Neural progenitor cell (in vitro differentiated cells): ENCODE measurements around the gene CFAP92.

Source experiments
- EZH2 ChIP-seq: fragments of 200-600 bp; sonication (generic); IDR thresholded peaks from 2 replicates; pipeline ENCODE4 v1.6.1; 2017; ENCODE audit warnings: antibody characterized with exemption, mild to moderate bottlenecking, moderate library complexity
- EZH2phosphoT487 ChIP-seq: fragments of 200-600 bp; sonication (generic); IDR thresholded peaks from 2 replicates; pipeline ENCODE4 v1.6.1; 2017; ENCODE audit warnings: antibody characterized with exemption
- TF ChIP-seq, protein P1 (sequence below): fragments of 200-600 bp; sonication (generic); IDR thresholded peaks from 2 replicates; pipeline ENCODE4 v1.5.1; 2017; ENCODE audit warnings: antibody characterized with exemption, mild to moderate bottlenecking

DNA sequence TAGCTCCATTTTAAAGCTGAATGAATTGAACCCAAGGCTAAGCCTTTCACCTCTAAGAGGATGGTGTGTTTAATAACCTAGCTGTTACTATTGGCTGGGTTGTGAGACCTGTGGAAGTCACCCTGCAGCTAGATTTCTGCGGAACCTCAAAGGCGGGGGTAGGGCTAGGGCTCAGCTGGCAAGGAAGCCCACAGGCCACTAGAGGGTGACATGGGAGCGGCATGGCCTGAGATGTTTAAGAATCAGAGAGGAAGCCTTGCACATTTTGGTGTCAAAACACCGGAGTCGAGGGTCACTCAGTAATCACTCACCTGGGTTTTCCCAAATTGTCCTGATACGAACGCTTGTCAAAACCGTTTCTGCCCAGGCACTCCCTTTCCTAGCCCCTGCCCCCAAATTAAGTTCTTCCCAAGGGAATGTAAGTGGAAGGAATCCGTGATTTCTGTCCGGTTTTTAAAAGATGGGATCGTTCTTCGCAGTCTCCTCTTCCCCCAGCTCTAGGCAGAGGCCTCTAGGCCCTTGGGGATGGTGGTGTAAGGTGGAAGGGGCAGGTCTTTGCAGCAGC, 118.2 kb downstream of the CFAP92 start:
- TF ChIP-seq, protein P1, sequence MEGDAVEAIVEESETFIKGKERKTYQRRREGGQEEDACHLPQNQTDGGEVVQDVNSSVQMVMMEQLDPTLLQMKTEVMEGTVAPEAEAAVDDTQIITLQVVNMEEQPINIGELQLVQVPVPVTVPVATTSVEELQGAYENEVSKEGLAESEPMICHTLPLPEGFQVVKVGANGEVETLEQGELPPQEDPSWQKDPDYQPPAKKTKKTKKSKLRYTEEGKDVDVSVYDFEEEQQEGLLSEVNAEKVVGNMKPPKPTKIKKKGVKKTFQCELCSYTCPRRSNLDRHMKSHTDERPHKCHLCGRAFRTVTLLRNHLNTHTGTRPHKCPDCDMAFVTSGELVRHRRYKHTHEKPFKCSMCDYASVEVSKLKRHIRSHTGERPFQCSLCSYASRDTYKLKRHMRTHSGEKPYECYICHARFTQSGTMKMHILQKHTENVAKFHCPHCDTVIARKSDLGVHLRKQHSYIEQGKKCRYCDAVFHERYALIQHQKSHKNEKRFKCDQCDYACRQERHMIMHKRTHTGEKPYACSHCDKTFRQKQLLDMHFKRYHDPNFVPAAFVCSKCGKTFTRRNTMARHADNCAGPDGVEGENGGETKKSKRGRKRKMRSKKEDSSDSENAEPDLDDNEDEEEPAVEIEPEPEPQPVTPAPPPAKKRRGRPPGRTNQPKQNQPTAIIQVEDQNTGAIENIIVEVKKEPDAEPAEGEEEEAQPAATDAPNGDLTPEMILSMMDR: peak; percentile 71
- TF ChIP-seq EZH2: no peak
- no peak for TF ChIP-seq EZH2phosphoT487
